HepG2 (cell line): Measurements from ENCODE around the gene CYP46A1. TPM values are rescaled to one million over a fixed set of nuclear protein-coding genes. Genes with fewer than 3 reads are reported as not detected.

Experiments used
- ATAC-seq: fragments of 200-7000 bp; cut with Tn5 transposase; 3 replicates; pipeline ENCODE4 v1.9.1; 2020; ENCODE audit warnings: mild to moderate bottlenecking, moderate library complexity
- BruUV-seq: library from RNA; stranded (reverse); fragments of 400-500 nt; replicated peaks from 2 replicates; lab custom pipeline; 2021; lab: Mats Ljungman, UMichigan
- CTCF ChIA-PET: fragments of 300-600 bp; formaldehyde crosslinking; extraction: SDS; loops from one replicate; lab custom pipeline; 2021; ENCODE audit warnings: low total read pairs, inconsistent platforms, low intra/inter-chr PET ratio; lab: Yijun Ruan, JAX
- POLR2A ChIA-PET: fragments of 350-600 bp; sonication (Branson Sonifier 250); formaldehyde crosslinking; loops from one replicate; lab custom pipeline; 2020; ENCODE audit warnings: antibody characterized with exemption, inconsistent platforms; lab: Yijun Ruan, JAX
- DNase-seq: peaks from one replicate; pipeline ENCODE4 v3.0.0-alpha.2; 2015; ENCODE audit warnings: low spot score
- FAIRE-seq: peaks from 3 replicates; lab custom pipeline; 2011; peaks lifted over from hg19 to GRCh38; lab: Jason Lieb, UNC
- H2AFZ ChIP-seq: one replicate; pipeline ENCODE4 v1.6.1; 2011; ENCODE audit warnings: low read length, inconsistent platforms
- H3K27ac ChIP-seq: fragments of 300-600 bp; 3 replicates; pipeline ENCODE4 v1.8.0; 2011; ENCODE audit warnings: mixed run types, mild to moderate bottlenecking, mixed read lengths, low read length, inconsistent platforms; ENCODE audit not compliant: insufficient read depth; ENCODE audit errors: extremely low read length
- H3K27me3 ChIP-seq, 2 experiments: fragments of 200-600 bp in 1 of 2; 2 replicates in 1 of 2; 3 replicates in 1 of 2; pipeline versions ENCODE4 v1.6.0 to v1.8.0; 2011; ENCODE audit warnings: low read length in 2 of 2, mild to moderate bottlenecking in 2 of 2, moderate library complexity in 2 of 2, inconsistent platforms in 1 of 2; ENCODE audit not compliant: insufficient read depth in 2 of 2, control insufficient read depth in 1 of 2
- H3K36me3 ChIP-seq, 2 experiments: fragments of 200-600 bp in 1 of 2; replicated peaks in 1 of 2; 2 replicates in 1 of 2; 3 replicates in 1 of 2; pipeline versions ENCODE4 v1.5.1 to v1.8.0; 2011; ENCODE audit warnings: low read length in 2 of 2, inconsistent platforms in 1 of 2; ENCODE audit not compliant: insufficient read depth in 2 of 2, control insufficient read depth in 1 of 2
- H3K4me1 ChIP-seq: 2 replicates; pipeline ENCODE4 v1.5.1; 2012; ENCODE audit warnings: low read length, inconsistent platforms; ENCODE audit not compliant: insufficient read depth
- H3K4me2 ChIP-seq: 2 replicates; pipeline ENCODE4 v1.6.0; 2011; ENCODE audit warnings: low read depth, low read length, inconsistent platforms
- H3K4me3 ChIP-seq, 3 experiments: fragments of 200-600 bp in 1 of 3; sonication (generic), shearing (Covaris generic) in 1 of 3; replicated peaks in 1 of 3; 2 replicates each; pipeline ENCODE4 v1.5.1; 2011 to 2016; ENCODE audit warnings: low read length in 3 of 3, inconsistent platforms in 2 of 3, low read depth in 2 of 3, mild to moderate bottlenecking in 2 of 3, control low read depth in 1 of 3, mixed read lengths in 1 of 3; ENCODE audit not compliant: insufficient read depth in 1 of 3
- H3K79me2 ChIP-seq: one replicate; pipeline ENCODE4 v1.6.1; 2011; ENCODE audit warnings: low read length, inconsistent platforms; ENCODE audit not compliant: insufficient read depth
- H3K9ac ChIP-seq: 2 replicates; pipeline ENCODE4 v1.6.0; 2011; ENCODE audit warnings: mild to moderate bottlenecking, low read depth, low read length, inconsistent platforms; ENCODE audit not compliant: insufficient read depth
- H3K9me3 ChIP-seq: 2 replicates; pipeline ENCODE4 v1.5.1; 2012; ENCODE audit warnings: mild to moderate bottlenecking, low read length
- H4K20me1 ChIP-seq: 2 replicates; pipeline ENCODE4 v1.6.0; 2011; ENCODE audit warnings: inconsistent platforms, mild to moderate bottlenecking, low read length, moderate library complexity; ENCODE audit not compliant: insufficient read depth
- MAFK ChIP-seq, 2 experiments: IDR thresholded peaks in 1 of 2; conservative IDR thresholded peaks in 1 of 2; 2 replicates each; pipeline ENCODE4 v1.6.1; 2011; ENCODE audit warnings: improper control_type of control experiment in 2 of 2, low read length in 2 of 2
- MXD3 ChIP-seq: IDR thresholded peaks from 2 replicates; pipeline ENCODE4 v1.6.1; 2016; ENCODE audit warnings: mild to moderate bottlenecking, missing biosample characterization, missing genetic modification reagents
- ZBTB7A ChIP-seq: sonication (generic); formaldehyde crosslinking; IDR thresholded peaks from 2 replicates; pipeline ENCODE4 v1.8.0; 2022; ENCODE audit warnings: mild to moderate bottlenecking, missing genetic modification reagents
- WGBS: methylation state at CpG from one replicate; pipeline ENCODE4 v1.1.6; 2017; ENCODE audit warnings: low lambda C conversion rate; 5-methylcytosine and 5-hydroxymethylcytosine counted together
- in situ Hi-C: cut with HindIII; loops from 2 replicates; pipeline ENCODE4 v1.10.0; 2017; ENCODE audit warnings: low pct_unique_long_range_greater_than_20kb; ENCODE audit not compliant: extremely low pct_ligation_motif_present
- intact Hi-C: fragments of 100-400 bp; cut with micrococcal nuclease; formaldehyde crosslinking; loops from one replicate; pipeline ENCODE4 v1.10.0; 2022; ENCODE audit not compliant: unreplicated experiment
- polyA plus RNA-seq, 8 experiments: library from polyadenylated mRNA; depleted of rRNA in 3 of 8; stranded (reverse) in 7 of 8; unstranded in 1 of 8; fragments of >200 nt; fragmentation: Illumina TruSeq in 4 of 8; extraction: Trizol in 4 of 8; gene quantifications; 2 replicates each; pipeline versions ENCODE4 v1.2.1 to v1.2.3, GENCODE V29; 2011 to 2016; ENCODE audit warnings: low read depth in 4 of 8, missing spikeins in 1 of 8, mixed read lengths in 1 of 8; ENCODE audit not compliant: insufficient read depth in 1 of 8
- total RNA-seq, 5 experiments: library from RNA; depleted of rRNA; stranded (reverse); fragments of >200 nt; fragmentation: Illumina TruSeq; extraction: Trizol; gene quantifications; 2 replicates each; pipeline ENCODE4 v1.2.3, GENCODE V29; 2016; ENCODE audit warnings: low read depth in 1 of 5

CYP46A1 gene
- total and polyA plus RNA-seq, 2 of the 13 experiments (the other 11 are each of a cell fraction or from before 2014, with no cell fraction given): not detected

- ChIA-PET POLR2A (no interaction called here), CTCF (no interaction called here)
- TF ChIP-seq ZBTB7A (CRISPR knock-in tag): no peak
- TF ChIP-seq MXD3 (CRISPR knock-in tag): no peak
- TF ChIP-seq MAFK (conservative IDR thresholded peaks at IDR 0.05 in 1 of 2, IDR thresholded peaks at IDR 0.05 in 1 of 2; ENCODE audit: low read length in 2 of 2): peak; percentile 27 to 51; a peak in 3 of 4 replicates
- Histone ChIP-seq H3K79me2 (no peaks in the 10 kb centered on the region), H3K4me2 (0 out of 2 replicates have a peak overlapping the region, but pooled peaks have one; percentile 69), H3K9me3 (no peaks in the 10 kb centered on the region), H3K4me1 (peaks cover 26% of the 10 kb centered on the region), H3K27ac (no peak overlapping the region), H3K36me3 (no peaks in the 10 kb centered on the region), H3K27me3 (peaks cover 2 to 13% of the 10 kb centered on the region in 2 experiments; a peak in 3 of 5 replicates), H4K20me1 (no peaks in the 10 kb centered on the region), H2AFZ (no peak overlapping the region), H3K9ac (no peak overlapping the region), H3K4me3 (no peak overlapping the region)
- ATAC-seq (no peak), FAIRE-seq (no peak), DNase-seq (no peak)
- intact Hi-C loops: no loop called here
- BruUV-seq: no TSS peak
- in situ Hi-C loops: no loop called here
- 76% methylated on average over 14 of the region's 14 CpGs for WGBS
Observed at GRCh38 chr14:99670361-99671234, 13.5 kb upstream of the CYP46A1 start.
